H1 (cell line): ENCODE results near the gene DBNL. TPM values are rescaled to one million over a fixed set of nuclear protein-coding genes. Genes with fewer than 3 reads are reported as not detected.

Experiments
- KDM5A ChIP-seq: fragments of 200-600 bp; IDR thresholded peaks from 2 replicates; pipeline ENCODE4 v1.7.1; 2012; ENCODE audit warnings: mild to moderate bottlenecking, low read length, inconsistent platforms, mixed read lengths
- SAP30 ChIP-seq: fragments of 300-600 bp; sonication (generic); IDR thresholded peaks from 2 replicates; pipeline ENCODE4 v1.7.1; 2012; ENCODE audit warnings: low read length, moderate library complexity, mild to moderate bottlenecking, inconsistent platforms; ENCODE audit not compliant: insufficient read depth, insufficient replicate concordance
- polyA plus RNA-seq, 7 experiments: library from polyadenylated mRNA; depleted of rRNA in 3 of 7; stranded (reverse) in 5 of 7; unstranded in 2 of 7; fragments of >200 nt in 5 of 7; fragments of 200-250 nt in 2 of 7; gene quantifications; 1 replicate in 5 of 7; 2 replicates in 1 of 7; 4 replicates in 1 of 7; pipeline versions ENCODE4 v1.2.1 to v1.2.3, GENCODE V29; 2011 to 2013; ENCODE audit warnings: missing spikeins in 2 of 7, mixed read lengths in 2 of 7
- total RNA-seq: library from RNA; stranded (reverse); fragmentation: NEBNext Ultra II Directional; extraction: Animal tissue kit (Norgen Biotek cat#: 25700); gene quantifications from 2 replicates; pipeline ENCODE4 v1.2.1, GENCODE V29; 2021

The DBNL gene
- total and polyA plus RNA-seq, 2 of the 8 experiments (the other 6 are each of a cell fraction or from before 2014, with no cell fraction given), result 30.9 to 56.6 TPM

- TF ChIP-seq SAP30, result no peak
- TF ChIP-seq KDM5A, result no peak
Measured at GRCh38 chr7:44043902-44044301, 600 bp upstream of the DBNL start (continued).
